WTC11 (cell line): Measurements from ENCODE around the gene SMC5. TPM values are rescaled to one million over a fixed set of nuclear protein-coding genes. Genes with fewer than 3 reads are reported as not detected.

Source experiments
- ATAC-seq: fragments of 200-7000 bp; cut with Tn5 transposase; 2 replicates; pipeline ENCODE4 v1.10.0; 2021; ENCODE audit warnings: mild to moderate bottlenecking, moderate library complexity
- CTCF ChIA-PET: fragments of 300-600 bp; sonication (Branson Sonifier 250); formaldehyde crosslinking; loops from one replicate; lab custom pipeline; 2021; ENCODE audit warnings: antibody characterized with exemption; lab: Charles Lee
- POLR2A ChIA-PET: fragments of 350-600 bp; sonication (Branson Sonifier 250); formaldehyde crosslinking; loops from one replicate; lab custom pipeline; 2021; ENCODE audit warnings: antibody characterized with exemption; lab: Charles Lee
- DNase-seq: peaks from one replicate; pipeline ENCODE4 v3.0.0; 2021; ENCODE audit warnings: low spot score
- H3K27ac Mint-ChIP-seq: 2 replicates; pipeline ENCODE4 v1.8.0; 2021; ENCODE audit warnings: mixed read lengths
- H3K27me3 Mint-ChIP-seq: 2 replicates; pipeline ENCODE4 v1.8.0; 2021; ENCODE audit warnings: low read depth, mild to moderate bottlenecking, moderate library complexity, mixed read lengths
- H3K36me3 Mint-ChIP-seq: 2 replicates; pipeline ENCODE4 v1.8.0; 2021; ENCODE audit warnings: mixed read lengths
- H3K4me1 Mint-ChIP-seq: 2 replicates; pipeline ENCODE4 v1.8.0; 2022; ENCODE audit warnings: mixed read lengths
- H3K4me3 Mint-ChIP-seq: 2 replicates; pipeline ENCODE4 v1.8.0; 2021; ENCODE audit warnings: mild to moderate bottlenecking, moderate library complexity, mixed read lengths
- H3K9me3 Mint-ChIP-seq: 2 replicates; pipeline ENCODE4 v1.8.0; 2021; ENCODE audit warnings: mixed read lengths
- FOXP1 ChIP-seq: sonication (generic); formaldehyde crosslinking; IDR thresholded peaks from 2 replicates; pipeline ENCODE4 v1.8.0; 2022; ENCODE audit warnings: missing genetic modification reagents, mild to moderate bottlenecking, moderate library complexity, borderline replicate concordance
- GRHL2 ChIP-seq: fragments of 250-450 bp; sonication (Bioruptor Pico); IDR thresholded peaks from 2 replicates; pipeline ENCODE4 v1.8.0; 2022; ENCODE audit warnings: mild to moderate bottlenecking, moderate library complexity; ENCODE audit not compliant: insufficient replicate concordance, severe bottlenecking
- PRDM15 ChIP-seq: sonication (generic); formaldehyde crosslinking; IDR thresholded peaks from 2 replicates; pipeline ENCODE4 v1.8.0; 2022; ENCODE audit warnings: missing genetic modification reagents
- ZNF219 ChIP-seq: sonication (generic); formaldehyde crosslinking; IDR thresholded peaks from 2 replicates; pipeline ENCODE4 v1.8.0; 2023; ENCODE audit warnings: missing genetic modification reagents, mild to moderate bottlenecking, borderline replicate concordance
- ZNF396 ChIP-seq: fragments of 250-450 bp; sonication (Bioruptor Pico); IDR thresholded peaks from 2 replicates; pipeline ENCODE4 v1.8.0; 2021; ENCODE audit warnings: mild to moderate bottlenecking, moderate library complexity, borderline replicate concordance
- total RNA-seq: library from RNA; stranded (reverse); gene quantifications from 3 replicates; pipeline ENCODE4 v1.2.3, GENCODE V29; 2021
- TF ChIP-seq, protein P1 (sequence below): fragments of 250-450 bp; sonication (Bioruptor Pico); IDR thresholded peaks from 2 replicates; pipeline ENCODE4 v2.1.2; 2022; ENCODE audit warnings: mild to moderate bottlenecking, moderate library complexity
- TF ChIP-seq, protein P2 (sequence below): sonication (generic); formaldehyde crosslinking; IDR thresholded peaks from 2 replicates; pipeline ENCODE4 v1.8.0; 2022; ENCODE audit warnings: mild to moderate bottlenecking, missing genetic modification reagents
- TF ChIP-seq, protein P3 (sequence below): sonication (generic); formaldehyde crosslinking; IDR thresholded peaks from 2 replicates; pipeline ENCODE4 v1.8.0; 2022; ENCODE audit warnings: mild to moderate bottlenecking, missing genetic modification reagents
- TF ChIP-seq, protein P4 (sequence below): fragments of 250-450 bp; sonication (Bioruptor Pico); IDR thresholded peaks from 2 replicates; pipeline ENCODE4 v1.9.0; 2021; ENCODE audit warnings: mild to moderate bottlenecking
- TF ChIP-seq, protein P5 (sequence below): sonication (generic); formaldehyde crosslinking; IDR thresholded peaks from 2 replicates; pipeline ENCODE4 v1.8.1; 2022; ENCODE audit warnings: mild to moderate bottlenecking, moderate library complexity, missing genetic modification reagents
- TF ChIP-seq, protein P6 (sequence below): sonication (generic); formaldehyde crosslinking; IDR thresholded peaks from 2 replicates; pipeline ENCODE4 v1.8.1; 2022; ENCODE audit warnings: low read depth, mild to moderate bottlenecking, moderate library complexity, missing genetic modification reagents, borderline replicate concordance

Gene SMC5
- total RNA-seq, 1 experiment from 2014 or later: 20.2 TPM

- DNase-seq: no peak
- Mint-ChIP-seq H3K4me1 (no peaks in the 10 kb centered on the region), H3K9me3 (no peaks in the 10 kb centered on the region), H3K36me3 (no peaks in the 10 kb centered on the region), H3K27ac (no peak overlapping the region), H3K27me3 (no peaks in the 10 kb centered on the region), H3K4me3 (no peak overlapping the region)
- no peak for ATAC-seq
- ChIA-PET CTCF (interaction anchor here (2.5 kb wide), 1 partner anchor 109 kb away, joined by 8 read pairs; no protein-coding TSS in a partner anchor), POLR2A (no interaction called here)
- TF ChIP-seq, protein P1, sequence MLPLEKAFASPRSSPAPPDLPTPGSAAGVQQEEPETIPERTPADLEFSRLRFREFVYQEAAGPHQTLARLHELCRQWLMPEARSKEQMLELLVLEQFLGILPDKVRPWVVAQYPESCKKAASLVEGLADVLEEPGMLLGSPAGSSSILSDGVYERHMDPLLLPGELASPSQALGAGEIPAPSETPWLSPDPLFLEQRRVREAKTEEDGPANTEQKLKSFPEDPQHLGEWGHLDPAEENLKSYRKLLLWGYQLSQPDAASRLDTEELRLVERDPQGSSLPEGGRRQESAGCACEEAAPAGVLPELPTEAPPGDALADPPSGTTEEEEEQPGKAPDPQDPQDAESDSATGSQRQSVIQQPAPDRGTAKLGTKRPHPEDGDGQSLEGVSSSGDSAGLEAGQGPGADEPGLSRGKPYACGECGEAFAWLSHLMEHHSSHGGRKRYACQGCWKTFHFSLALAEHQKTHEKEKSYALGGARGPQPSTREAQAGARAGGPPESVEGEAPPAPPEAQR: no peak
- TF ChIP-seq, protein P2, sequence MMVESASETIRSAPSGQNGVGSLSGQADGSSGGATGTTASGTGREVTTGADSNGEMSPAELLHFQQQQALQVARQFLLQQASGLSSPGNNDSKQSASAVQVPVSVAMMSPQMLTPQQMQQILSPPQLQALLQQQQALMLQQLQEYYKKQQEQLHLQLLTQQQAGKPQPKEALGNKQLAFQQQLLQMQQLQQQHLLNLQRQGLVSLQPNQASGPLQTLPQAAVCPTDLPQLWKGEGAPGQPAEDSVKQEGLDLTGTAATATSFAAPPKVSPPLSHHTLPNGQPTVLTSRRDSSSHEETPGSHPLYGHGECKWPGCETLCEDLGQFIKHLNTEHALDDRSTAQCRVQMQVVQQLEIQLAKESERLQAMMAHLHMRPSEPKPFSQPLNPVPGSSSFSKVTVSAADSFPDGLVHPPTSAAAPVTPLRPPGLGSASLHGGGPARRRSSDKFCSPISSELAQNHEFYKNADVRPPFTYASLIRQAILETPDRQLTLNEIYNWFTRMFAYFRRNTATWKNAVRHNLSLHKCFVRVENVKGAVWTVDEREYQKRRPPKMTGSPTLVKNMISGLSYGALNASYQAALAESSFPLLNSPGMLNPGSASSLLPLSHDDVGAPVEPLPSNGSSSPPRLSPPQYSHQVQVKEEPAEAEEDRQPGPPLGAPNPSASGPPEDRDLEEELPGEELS (CRISPR knock-in tag): no peak
- TF ChIP-seq ZNF396 (no peak), ZNF219 (no peak), FOXP1 (CRISPR knock-in tag) (no peak), GRHL2 (CRISPR knock-in tag) (no peak), PRDM15 (CRISPR knock-in tag) (no peak)
- TF ChIP-seq, protein P3, sequence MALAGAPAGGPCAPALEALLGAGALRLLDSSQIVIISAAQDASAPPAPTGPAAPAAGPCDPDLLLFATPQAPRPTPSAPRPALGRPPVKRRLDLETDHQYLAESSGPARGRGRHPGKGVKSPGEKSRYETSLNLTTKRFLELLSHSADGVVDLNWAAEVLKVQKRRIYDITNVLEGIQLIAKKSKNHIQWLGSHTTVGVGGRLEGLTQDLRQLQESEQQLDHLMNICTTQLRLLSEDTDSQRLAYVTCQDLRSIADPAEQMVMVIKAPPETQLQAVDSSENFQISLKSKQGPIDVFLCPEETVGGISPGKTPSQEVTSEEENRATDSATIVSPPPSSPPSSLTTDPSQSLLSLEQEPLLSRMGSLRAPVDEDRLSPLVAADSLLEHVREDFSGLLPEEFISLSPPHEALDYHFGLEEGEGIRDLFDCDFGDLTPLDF (CRISPR knock-in tag): no peak
- TF ChIP-seq, protein P4, sequence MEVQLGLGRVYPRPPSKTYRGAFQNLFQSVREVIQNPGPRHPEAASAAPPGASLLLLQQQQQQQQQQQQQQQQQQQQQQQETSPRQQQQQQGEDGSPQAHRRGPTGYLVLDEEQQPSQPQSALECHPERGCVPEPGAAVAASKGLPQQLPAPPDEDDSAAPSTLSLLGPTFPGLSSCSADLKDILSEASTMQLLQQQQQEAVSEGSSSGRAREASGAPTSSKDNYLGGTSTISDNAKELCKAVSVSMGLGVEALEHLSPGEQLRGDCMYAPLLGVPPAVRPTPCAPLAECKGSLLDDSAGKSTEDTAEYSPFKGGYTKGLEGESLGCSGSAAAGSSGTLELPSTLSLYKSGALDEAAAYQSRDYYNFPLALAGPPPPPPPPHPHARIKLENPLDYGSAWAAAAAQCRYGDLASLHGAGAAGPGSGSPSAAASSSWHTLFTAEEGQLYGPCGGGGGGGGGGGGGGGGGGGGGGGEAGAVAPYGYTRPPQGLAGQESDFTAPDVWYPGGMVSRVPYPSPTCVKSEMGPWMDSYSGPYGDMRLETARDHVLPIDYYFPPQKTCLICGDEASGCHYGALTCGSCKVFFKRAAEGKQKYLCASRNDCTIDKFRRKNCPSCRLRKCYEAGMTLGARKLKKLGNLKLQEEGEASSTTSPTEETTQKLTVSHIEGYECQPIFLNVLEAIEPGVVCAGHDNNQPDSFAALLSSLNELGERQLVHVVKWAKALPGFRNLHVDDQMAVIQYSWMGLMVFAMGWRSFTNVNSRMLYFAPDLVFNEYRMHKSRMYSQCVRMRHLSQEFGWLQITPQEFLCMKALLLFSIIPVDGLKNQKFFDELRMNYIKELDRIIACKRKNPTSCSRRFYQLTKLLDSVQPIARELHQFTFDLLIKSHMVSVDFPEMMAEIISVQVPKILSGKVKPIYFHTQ (CRISPR knock-in tag): no peak
- TF ChIP-seq, protein P5, sequence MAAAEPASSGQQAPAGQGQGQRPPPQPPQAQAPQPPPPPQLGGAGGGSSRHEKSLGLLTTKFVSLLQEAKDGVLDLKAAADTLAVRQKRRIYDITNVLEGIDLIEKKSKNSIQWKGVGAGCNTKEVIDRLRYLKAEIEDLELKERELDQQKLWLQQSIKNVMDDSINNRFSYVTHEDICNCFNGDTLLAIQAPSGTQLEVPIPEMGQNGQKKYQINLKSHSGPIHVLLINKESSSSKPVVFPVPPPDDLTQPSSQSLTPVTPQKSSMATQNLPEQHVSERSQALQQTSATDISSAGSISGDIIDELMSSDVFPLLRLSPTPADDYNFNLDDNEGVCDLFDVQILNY (CRISPR knock-in tag): no peak
- TF ChIP-seq, protein P6, sequence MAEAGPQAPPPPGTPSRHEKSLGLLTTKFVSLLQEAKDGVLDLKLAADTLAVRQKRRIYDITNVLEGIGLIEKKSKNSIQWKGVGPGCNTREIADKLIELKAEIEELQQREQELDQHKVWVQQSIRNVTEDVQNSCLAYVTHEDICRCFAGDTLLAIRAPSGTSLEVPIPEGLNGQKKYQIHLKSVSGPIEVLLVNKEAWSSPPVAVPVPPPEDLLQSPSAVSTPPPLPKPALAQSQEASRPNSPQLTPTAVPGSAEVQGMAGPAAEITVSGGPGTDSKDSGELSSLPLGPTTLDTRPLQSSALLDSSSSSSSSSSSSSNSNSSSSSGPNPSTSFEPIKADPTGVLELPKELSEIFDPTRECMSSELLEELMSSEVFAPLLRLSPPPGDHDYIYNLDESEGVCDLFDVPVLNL (CRISPR knock-in tag): no peak
Measured at GRCh38 chr9:70222354-70222753, 36.4 kb upstream of the SMC5 start.
